BE2C (cell line): ENCODE results near the gene ZBTB48.

Source experiments
- DNase-seq: peaks from one replicate; pipeline ENCODE4 v3.0.0-alpha.2; 2020
- H3K27me3 ChIP-seq: fragments of 250-450 bp; sonication (Bioruptor Pico); 2 replicates; pipeline ENCODE4 v1.5.1; 2020; ENCODE audit warnings: mild to moderate bottlenecking
- H3K36me3 ChIP-seq: fragments of 250-450 bp; sonication (Bioruptor Pico); 2 replicates; pipeline ENCODE4 v1.5.1; 2020; ENCODE audit warnings: mild to moderate bottlenecking
- H3K4me1 ChIP-seq: fragments of 250-450 bp; sonication (Bioruptor Pico); 2 replicates; pipeline ENCODE4 v1.5.1; 2020
- H3K4me3 ChIP-seq: 2 replicates; pipeline ENCODE4 v1.5.1; 2011; ENCODE audit warnings: low read depth, low read length
- H3K9me3 ChIP-seq: fragments of 250-450 bp; sonication (Bioruptor Pico); 2 replicates; pipeline ENCODE4 v1.5.1; 2020
- TF ChIP-seq, protein P1 (sequence below): IDR thresholded peaks from 2 replicates; pipeline ENCODE4 v1.5.1; 2012; ENCODE audit warnings: mild to moderate bottlenecking, low read depth, low read length

ZBTB48 gene

GRCh38 chr1:6578624-6579373 is 995 bp upstream of the ZBTB48 start:
- Histone ChIP-seq H3K4me3 (peak overlapping the region; percentile 58), H3K9me3 (no peaks in the 10 kb centered on the region), H3K36me3 (no peaks in the 10 kb centered on the region), H3K4me1 (no peaks in the 10 kb centered on the region), H3K27me3 (no peaks in the 10 kb centered on the region)
- TF ChIP-seq, protein P1, sequence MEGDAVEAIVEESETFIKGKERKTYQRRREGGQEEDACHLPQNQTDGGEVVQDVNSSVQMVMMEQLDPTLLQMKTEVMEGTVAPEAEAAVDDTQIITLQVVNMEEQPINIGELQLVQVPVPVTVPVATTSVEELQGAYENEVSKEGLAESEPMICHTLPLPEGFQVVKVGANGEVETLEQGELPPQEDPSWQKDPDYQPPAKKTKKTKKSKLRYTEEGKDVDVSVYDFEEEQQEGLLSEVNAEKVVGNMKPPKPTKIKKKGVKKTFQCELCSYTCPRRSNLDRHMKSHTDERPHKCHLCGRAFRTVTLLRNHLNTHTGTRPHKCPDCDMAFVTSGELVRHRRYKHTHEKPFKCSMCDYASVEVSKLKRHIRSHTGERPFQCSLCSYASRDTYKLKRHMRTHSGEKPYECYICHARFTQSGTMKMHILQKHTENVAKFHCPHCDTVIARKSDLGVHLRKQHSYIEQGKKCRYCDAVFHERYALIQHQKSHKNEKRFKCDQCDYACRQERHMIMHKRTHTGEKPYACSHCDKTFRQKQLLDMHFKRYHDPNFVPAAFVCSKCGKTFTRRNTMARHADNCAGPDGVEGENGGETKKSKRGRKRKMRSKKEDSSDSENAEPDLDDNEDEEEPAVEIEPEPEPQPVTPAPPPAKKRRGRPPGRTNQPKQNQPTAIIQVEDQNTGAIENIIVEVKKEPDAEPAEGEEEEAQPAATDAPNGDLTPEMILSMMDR = no peak
- no peak for DNase-seq

DNA sequence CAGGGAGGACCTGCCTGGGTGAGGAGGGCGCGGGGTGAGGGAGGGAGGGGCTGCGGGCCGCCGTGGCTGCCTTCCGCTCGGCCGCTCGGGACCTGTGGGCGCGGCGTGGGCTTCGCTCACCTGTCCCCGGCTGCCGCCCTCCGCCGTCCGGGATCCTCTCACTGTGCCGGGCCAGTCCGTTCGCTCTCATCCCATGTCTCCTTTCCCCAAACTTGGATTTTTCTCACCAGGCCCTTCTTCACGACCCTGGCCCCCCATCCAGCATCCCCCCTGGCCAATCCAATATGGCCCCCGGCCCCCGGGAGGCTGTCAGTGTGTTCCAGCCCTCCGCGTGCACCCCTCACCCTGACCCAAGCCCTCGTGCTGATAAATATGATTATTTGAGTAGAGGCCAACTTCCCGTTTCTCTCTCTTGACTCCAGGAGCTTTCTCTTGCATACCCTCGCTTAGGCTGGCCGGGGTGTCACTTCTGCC is 362 bp downstream of the ZBTB48 start:
- no peak for DNase-seq
- H3K36me3 ChIP-seq = no peaks in the 10 kb centered on the region
- TF ChIP-seq, protein P1 = no peak
- no peaks in the 10 kb centered on the region for H3K27me3 ChIP-seq
- H3K4me1 ChIP-seq = no peaks in the 10 kb centered on the region
- H3K9me3 ChIP-seq = no peaks in the 10 kb centered on the region
- peak overlapping the region; percentile 73 for H3K4me3 ChIP-seq

- Histone ChIP-seq H3K4me3 (peak overlapping the region; percentile 73), H3K9me3 (no peaks in the 10 kb centered on the region), H3K4me1 (no peaks in the 10 kb centered on the region), H3K36me3 (no peaks in the 10 kb centered on the region), H3K27me3 (no peaks in the 10 kb centered on the region)
- TF ChIP-seq, protein P1 = no peak
- DNase-seq = no peak
These were observed 1.0 kb downstream of the ZBTB48 start for GRCh38 chr1:6580593-6581409.

DNA sequence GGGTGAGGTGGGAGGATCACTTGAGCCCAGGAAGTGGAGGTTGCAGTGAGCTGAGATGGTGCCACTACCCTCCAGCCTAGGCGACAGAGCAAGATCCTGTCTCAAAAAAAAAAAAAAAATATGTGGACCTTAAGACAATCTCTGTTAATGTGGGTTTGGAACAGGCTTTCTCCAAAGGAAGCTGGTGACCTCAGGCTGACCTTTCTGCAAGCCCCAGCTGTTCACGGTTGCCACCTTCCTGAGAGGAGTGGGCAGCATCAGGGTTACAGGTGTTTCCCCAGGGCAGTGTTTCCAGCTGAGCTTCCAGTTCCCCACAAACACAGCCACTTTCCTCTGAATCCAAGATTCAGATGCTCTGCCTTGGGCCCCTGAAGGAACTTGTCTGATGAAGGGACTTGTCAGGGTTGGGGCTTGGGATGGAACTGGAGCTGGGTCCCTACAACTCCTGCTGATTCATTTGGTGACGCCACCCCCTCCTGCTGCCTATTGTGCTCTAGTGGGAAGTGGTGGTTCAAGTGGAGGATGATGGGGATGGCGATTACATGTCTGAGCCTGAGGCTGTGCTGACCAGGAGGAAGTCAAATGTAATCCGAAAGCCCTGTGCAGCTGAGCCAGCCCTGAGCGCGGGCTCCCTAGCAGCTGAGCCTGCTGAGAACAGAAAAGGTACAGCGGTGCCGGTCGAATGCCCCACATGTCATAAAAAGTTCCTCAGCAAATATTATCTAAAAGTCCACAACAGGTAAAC is 1.9 kb downstream of the ZBTB48 start:
- TF ChIP-seq, protein P1 = no peak
- Histone ChIP-seq H3K9me3 (no peaks in the 10 kb centered on the region), H3K27me3 (no peaks in the 10 kb centered on the region), H3K4me1 (no peaks in the 10 kb centered on the region), H3K4me3 (no peak overlapping the region), H3K36me3 (no peaks in the 10 kb centered on the region)
- no peak for DNase-seq

GRCh38 chr1:6582370-6582769 is 2.6 kb downstream of the ZBTB48 start:
- TF ChIP-seq, protein P1 = no peak
- no peak overlapping the region for H3K4me3 ChIP-seq
- no peaks in the 10 kb centered on the region for H3K9me3 ChIP-seq
- no peaks in the 10 kb centered on the region for H3K36me3 ChIP-seq
- H3K27me3 ChIP-seq = no peaks in the 10 kb centered on the region
- no peak for DNase-seq
- no peaks in the 10 kb centered on the region for H3K4me1 ChIP-seq
